ENCODE results near the gene COL25A1.

Gene COL25A1

DNA sequence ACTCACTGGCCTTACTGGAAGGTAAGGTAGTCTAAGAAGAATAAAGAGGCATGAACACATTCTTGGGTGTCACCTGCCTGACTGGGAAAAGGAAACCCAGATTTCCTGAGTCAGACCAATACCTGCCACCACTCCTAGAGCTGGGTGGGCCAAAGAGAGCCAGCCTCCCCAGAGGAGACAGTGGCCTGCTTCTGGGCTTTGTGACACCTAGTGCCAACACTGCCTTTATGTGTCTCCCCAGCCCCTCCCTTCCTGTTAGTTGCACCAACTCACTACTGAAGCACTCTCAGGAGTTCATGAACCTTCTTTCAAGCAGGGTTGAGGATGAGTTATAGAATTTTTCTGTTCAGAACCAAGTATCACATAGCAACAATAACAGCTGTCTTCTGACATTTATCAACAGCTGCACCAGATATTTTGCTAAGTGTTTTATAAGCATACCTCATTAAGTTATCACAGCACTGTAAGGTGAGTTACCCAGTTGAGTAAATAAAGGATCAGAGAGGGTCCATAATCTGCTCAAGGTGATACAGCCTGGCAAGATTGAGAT lies 462.0 kb downstream of the COL25A1 start:
- DNase-seq, result no peak

DNA sequence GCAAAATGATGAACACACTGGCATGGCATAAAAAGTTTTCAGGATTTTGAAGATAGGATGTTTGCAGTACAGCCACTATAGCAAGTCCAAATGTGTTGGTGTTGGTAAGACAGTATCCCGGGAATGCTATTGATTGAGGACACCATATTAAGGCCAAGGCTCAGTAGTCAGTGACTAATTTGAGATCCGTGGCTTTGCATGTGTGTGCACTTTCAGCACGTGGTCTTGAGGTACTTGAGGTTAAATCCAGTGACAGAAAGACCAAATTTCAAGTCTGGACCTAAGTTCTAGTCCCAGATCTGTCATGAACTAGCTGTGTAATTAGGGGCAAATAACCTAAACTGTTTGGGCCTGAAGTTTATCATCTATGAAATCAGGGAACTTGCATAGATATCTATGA lies 463.1 kb downstream of the COL25A1 start:
- DNase-seq, result no peak

DNA sequence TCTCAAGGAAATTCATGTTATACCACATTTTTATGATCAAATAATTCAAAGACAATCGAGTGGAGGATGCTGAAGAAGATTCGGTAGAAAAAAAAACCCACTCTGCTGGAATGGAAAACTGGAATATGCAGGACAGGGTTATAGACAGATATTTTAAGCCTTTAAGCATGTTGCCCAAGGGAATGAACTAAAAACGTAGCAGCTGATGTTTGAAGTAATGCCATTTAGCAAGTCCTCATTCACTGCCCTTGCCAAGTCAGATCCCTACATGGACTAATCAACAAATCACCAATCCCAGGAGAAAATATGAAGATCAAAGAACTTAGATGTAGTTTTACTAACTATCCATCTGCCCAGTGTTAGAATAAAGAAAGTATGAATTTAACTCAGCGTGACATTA lies 464.0 kb downstream of the COL25A1 start:
- no peak for DNase-seq

DNA sequence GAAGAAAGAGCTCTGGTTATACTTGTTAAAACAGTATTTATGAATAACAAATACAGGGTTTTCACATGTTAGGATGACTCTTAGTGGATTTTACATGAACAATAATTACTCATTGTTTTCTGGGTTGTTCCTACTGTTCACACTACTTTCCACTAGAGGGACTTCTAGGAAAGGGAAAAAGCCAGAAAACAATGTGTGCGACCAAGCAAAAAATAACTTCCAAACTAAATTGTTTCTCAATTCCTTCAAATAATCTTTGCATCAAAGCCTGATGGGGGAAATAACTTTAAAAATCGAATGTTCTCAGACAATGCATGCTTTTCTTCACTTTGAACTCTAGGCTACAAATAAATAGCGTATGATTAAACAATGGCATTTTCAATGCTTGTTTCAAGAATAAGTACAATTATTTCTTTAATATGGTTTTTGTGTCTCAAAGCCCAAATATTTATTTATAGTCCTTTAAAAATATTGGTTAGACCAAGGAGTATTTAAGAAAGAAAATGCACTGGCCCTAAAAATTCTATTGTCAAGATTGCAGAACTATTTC lies 467.5 kb downstream of the COL25A1 start:
- DNase-seq, result no peak

DNA sequence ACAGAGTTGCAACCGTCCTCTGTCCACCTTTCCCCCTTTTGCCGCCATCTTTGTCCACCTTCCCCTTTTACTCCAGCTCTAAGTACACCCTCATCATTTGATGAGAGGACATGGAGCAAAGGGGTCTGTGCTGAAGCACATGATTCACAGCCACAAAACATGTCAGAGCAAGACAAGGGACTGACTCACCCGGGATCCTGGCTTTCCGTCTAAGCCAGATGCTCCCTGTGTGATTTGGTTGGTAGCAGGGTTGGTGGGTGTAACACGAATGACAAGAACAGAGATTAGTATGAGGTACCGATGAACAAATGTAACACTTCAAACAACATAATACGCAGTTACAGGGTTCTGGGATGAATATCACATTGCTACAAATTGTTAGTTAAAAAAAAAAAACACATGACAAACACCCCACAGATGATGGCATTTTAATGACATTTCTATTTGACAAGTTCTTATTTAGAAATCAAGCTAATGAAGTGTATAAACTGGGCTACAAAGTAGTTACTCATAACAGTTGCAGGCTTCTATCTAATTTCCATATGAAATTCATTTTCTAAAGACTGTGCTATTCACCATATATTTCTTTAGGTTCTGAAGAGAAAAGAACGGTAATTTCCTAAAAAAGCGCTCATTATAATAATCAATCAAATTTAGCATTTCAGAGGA lies 468.2 kb downstream of the COL25A1 start:
- DNase-seq, result no peak

DNA sequence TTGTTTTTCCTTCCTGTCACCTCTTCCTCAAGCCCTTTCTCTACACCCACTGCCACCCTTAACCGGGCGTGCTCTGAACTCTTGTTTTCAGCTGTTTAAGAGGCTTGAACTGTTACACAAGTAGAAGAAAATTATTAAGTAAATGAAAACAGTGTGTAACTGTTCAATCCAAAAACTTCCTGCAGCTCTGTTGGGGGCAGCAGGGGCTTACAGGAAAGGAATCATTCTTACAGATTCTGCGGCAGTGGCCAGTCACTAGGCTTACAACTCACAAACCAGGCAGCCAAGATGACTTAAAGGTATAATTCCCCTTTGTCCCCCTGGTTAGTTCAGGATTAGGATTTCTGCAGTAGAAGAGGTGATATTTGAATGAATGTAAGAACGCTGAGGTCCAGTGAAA lies 469.4 kb downstream of the COL25A1 start:
- DNase-seq, result no peak

DNA sequence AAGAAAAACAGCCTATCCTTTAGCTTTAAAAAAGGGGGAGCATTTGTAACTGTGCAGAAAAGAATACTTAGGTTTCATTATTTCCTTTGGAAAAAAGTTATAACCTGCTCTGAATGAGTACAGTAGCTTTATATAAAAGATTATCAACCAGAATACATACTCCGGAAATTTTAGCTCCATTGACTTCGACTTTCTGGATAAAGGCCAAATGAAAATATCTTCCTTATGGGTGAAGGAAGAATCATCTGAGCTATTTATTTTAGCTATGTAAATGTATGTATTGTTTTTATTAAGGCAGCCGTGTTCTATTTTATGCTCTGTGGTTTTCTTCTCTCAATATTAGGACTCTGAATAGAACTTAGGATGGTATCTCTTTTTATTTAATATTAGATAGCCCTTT lies 470.6 kb downstream of the COL25A1 start:
- DNase-seq, result no peak

DNA sequence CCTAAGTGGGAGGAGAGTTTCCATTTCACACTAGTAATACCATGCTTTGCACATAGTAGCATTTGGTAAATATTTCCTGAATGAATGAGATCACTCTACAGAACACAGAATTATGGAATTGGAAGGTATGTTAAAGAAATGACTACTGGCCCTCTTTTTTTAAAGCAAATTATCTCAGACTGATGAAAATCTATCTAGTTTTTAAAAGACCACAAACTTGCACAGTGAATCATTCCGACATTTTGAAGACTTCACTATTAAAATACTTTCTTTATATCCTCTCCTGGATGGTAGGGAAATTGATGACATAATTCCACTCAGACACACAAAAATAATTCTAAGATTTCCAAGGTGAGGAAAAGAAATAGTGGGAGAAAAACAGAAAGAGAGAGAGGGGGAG lies 471.2 kb downstream of the COL25A1 start:
- no peak for DNase-seq

DNA sequence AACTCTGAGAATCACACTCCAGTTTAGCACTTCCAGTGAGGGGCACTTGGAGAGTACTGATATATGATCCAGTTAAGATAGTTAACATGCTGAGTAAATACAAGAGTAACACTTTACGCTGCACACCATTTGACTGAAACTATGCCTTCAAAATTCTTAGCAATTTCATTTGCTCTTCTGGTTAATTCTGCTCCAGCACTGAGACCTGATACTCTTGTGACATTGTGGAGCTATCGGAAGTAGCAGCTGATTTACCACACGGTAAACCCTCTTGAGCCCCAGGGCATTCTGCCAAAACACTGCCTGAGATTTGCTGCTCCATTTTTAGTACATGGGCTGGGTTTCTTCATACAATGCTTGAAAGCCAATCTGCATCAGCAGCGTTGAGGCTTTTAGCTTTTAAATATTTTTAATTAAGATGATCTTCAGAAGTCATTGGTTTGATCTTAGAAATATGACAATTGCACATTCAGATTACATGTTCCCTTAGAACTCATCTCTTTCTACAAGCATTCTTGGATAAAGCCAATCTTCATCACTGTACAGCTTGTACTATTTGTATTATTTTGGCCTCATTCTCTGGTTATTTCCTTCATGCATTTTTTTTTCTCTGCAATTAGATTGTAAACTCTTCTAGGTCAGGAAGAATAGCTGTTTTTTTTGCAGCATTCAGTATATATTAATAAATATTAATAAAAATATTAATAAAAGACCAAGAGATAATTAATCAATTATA lies 471.8 kb downstream of the COL25A1 start:
- DNase-seq, result no peak

DNA sequence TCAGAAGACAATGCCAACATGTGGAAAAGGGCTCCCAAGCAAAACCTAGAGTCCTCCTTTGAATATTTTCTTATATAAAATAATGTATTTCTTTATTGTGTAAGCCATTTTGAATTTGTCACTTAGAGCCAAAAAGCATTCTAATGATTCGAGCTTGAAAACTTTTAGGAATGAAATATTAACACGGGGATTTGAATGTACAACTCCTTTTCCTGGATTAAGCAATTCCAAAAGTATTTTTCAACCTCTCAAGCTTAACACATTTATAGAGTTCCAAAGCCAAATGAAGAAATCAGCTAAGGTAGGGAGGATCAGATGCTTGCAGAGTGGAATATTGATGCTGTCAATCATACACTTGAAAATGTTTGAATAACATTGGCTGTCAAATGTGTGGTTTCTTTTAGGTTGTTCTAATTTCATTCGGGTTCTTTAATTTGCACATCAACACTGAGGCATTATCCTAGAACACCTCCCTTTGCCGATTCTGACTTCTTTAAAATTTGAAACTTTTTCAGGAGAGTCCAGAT lies 472.4 kb downstream of the COL25A1 start:
- no peak for DNase-seq

DNA sequence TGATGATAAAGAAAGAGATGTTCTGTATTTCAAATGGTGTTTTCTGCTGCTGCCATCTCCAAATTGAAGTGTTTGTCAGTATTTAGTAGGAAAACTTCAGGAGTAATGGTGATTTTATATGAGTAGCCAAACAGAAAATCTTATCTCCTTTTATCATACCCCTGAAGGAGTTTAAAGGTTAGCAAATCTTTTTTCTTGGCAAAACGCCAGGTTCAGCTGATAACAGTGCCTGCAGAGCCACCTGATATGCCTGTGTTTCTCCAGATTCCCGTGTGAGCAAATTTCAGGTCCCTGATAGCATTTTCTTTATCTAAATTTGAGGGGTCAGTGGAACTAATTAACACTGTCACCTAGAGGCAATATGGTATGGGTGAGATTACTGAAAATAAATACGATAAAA lies 473.8 kb downstream of the COL25A1 start:
- DNase-seq, result no peak

DNA sequence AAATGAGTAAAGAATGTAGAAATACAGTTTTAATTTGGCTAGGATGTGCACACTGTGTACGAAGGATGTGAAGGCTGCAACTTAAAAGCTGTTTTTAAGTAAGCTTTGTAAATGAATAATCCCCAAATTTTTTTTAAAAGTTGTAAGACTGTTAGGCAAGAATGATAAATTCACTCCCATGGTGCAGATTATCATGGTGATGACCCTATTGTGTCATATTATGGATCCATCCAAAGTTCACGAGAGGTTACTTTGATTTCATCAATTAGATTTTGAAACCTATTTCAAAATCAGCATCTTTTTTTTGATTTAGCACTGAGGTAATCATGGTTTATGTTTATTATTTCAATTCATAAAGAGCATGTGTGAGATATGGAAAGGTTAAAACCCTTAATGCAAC lies 476.7 kb downstream of the COL25A1 start:
- no peak for DNase-seq

DNA sequence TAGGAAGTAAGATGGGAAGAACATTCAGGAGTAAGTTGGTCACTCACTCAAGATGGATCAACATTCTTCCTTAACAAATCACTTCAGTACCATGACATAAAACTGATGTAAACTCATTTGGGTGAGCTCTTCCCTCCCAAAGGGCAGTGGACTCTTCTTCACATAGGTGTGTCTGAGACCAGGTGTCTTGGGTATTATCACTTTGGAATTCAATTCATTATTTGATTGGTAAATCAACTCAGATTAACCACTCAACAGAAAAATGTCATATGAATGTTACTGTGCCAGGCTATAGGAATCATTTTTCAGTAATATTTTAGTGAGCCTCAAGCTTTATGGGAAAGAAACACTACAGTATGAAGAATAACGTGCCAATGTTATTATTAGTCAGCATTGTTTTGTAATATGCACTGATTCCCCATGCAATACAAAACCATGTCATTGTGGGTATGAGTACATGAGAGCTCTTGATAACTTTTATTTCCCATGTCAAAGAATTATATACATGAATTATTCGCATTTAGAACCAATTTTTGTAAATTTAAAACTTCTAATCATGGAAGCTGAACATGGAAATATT lies 481.0 kb downstream of the COL25A1 start:
- DNase-seq, result no peak

DNA sequence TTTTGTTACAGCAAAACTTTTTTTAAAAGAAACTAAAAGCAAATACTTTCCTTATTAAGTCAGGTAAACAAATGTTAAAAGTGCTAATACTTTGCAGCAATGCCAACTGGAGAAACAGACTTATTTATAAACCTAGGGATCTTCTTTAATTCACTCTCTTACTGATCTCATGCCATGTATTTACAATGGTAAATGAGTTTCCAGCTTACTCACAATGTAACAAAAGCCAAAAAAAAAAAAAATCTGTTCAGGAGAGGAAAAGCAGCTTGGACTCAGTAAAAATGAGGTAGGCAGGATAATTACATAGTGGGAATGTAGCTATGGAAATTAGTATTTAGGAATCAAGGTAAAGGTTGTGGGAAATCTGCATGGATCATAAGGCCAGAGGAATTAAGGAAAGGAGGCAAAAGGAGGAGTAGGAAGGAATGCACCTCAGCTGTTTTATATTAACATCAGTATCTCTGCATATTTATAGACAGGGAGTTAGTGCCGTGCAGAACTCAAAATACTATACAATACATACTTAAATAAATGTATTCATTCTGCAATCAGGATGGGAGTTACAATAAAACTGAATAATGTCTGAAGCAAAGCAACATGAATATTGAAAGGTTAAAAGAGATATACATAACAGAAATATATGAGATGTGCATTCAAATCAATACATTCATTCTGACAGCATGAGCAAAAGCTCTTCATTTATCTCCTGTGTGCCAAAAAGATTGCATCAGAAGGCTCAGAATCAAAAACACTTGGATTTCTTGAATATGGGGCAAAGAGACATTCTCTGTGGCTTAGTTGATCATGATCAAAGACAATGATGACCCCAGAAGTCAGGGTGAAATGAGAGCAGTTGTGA lies 481.7 kb downstream of the COL25A1 start:
- DNase-seq, result no peak

DNA sequence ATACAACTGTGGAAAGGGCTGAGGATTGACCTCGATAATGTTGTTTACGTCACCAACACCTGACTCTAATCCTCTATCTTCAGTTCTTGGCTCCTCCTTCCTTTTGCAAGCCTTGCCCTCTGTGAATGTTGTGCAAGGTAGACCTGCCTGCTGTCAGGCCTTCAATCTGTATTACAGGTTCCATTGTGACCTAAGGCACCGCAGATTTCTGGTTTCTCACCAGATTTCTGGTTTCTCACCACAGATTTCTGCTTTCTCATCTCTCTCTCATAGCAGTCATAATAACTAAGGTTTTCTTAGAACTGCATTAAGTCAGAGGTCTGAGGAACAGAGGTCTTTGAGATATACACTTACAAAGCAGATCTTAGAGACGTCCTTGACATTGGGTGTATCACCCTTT lies 488.1 kb downstream of the COL25A1 start:
- DNase-seq, result no peak

DNA sequence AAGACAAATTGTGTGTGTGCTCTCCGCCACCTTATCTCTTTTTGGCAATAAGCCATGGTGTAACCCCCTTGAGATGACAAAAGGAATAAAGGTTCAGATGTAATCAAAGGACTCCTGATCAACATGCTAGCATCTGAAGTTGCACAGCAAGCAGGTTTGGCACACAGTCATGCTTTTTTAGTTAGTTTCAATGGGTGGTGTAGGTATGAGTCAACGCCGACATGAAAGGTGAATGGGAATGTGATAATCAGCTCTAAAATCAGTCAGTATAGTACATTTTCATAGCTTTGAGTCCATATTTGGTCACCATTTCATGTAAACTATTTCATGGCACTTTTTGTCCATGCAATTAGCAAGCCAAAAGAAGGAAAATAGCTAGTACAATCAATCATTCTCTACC lies 489.2 kb downstream of the COL25A1 start:
- no peak for DNase-seq

DNA sequence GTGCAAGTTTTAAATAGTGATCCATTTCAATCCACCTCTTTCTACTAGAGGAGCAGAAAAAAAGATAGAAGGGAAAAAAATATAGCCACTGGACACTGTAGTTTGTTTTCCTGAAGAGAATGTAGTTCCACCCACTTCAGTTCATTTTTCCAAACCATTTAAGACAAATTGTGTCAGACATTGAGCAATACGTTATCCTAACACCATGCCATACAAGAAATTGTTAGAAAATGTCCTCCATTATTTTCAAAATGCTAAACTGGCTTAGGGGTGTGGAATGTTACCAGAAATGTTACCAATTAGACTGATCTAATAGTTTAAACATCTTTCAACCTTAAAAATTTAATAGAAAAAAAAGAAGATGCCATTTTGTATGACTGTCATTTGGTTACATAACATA lies 491.0 kb downstream of the COL25A1 start:
- DNase-seq, result no peak

DNA sequence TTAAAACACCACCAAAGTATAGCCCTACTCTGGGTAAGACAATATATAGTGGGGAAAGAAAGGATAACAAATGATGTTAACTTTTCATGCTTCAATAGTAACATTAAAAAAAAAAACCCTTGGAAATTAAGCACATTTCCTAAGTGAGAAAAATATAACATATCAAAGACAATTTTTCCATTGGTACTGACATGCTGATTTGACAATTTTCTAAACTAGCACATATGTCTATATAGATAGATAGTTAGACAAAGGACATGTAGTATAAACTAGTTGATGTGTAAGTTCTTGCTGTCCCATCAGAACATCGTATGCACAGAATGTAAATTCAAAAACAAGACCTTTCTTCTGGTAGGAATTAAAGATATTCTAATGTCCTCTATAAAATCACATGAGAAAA lies 492.4 kb downstream of the COL25A1 start:
- no peak for DNase-seq

DNA sequence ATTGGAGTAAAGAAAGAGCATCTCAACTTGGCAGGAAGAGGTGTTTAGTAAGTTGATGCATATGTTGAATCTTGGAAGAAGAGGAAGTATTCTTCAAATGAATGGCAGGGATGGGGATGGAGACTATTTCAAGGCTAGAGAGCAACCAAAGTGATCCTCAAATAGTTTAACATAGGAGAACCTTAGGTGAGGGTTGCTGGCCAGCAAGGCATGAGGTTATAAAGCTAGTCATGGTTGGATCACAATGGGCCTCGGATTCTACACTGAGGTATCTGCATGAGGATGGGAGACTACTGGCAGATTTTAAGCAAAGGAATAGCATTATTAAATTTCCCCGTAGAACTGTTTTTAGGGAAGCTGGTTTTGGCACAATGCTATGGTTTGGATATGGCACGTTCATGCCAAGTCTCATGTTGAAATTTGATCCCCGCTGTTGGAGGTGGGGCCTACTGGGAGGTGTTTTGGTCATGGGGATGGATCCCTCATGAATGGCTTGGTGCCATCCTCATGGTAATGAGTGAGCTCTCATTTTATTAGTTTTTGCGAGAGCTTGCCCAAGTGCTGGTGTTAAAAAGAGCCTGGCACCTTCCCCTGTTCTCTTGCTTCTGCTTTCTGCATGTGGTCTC lies 497.7 kb downstream of the COL25A1 start:
- no peak for DNase-seq

DNA sequence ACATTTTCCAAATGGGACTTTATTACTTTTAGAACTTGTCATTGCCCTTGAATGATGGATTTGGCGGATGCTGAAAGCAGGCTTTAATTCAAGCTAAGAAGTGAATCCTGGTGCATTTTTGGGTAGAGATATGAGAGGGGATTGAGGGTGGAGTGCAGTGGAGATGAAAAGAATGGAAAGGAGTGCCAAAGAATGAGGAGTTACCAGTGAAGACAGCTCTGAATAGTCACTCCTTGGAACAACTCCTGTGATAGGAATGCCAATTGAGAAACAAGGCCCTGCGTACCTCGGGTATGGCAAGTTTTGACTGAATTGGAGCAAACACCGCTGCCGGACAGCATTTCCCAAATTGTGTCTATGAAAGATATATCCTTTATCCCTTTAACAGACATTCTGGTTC lies 503.2 kb downstream of the COL25A1 start:
- no peak for DNase-seq

DNA sequence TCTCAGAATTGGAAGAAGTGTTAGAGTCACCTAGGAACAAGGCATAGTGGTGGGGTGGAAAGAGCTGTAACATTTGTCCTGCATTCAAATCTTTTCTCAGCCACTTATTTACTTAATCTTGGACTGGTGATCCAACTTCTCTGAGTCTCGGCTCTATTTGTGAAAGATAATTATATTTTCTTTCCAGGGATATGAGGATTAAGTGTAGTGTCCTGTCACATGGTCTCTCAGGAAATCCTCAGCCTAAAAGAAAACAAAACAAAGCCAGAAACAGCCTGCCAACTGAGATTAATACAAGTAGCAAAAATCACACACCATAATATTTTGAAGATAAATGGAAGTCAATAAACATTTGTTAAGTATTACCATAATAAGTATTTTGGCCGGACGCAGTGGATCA lies 506.3 kb downstream of the COL25A1 start:
- no peak for DNase-seq

DNA sequence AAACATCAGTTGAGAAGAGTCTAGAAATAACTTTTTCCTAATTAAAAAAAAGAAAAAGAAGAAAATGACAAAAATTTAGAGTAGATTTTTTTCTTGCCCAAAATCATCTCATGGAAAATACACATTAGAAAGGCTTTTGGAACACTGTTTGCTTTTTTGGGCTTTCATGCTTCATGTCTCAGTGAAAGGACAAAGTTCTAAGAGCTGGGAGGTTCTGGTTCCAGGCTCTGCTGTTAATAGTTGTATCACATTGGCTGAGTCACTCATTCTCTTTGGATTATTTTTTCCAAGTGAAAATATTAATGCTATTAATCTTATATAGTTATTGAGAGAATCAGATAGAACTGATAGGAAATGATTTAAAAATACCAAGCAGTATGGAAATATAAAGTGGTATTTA lies 506.7 kb downstream of the COL25A1 start:
- DNase-seq, result no peak
